ENCODE data around the gene ZNF813.

The ZNF813 gene

DNA sequence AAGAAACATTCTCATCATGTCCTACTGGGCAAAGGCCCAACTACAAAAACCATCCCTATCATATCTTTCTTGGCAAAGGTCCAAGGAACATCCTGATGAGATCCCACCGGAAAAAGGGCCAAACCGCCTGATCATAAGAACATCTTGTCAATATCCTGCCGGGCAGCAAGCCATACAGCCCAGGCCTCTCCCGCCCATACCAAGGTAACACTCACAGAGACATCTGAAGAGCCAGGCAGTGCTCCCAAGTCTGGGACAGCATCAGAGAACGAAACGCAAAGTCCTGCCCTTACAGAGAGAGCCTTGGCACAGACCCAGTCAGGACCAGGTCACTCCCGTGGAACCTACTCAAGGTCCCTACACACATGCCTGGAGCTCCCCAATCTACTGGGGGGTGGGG lies 51.9 kb downstream of the ZNF813 start:
- in situ Hi-C loops (cut with MboI; ENCODE audit: low sequenced_read_pairs) = no loop called here

DNA sequence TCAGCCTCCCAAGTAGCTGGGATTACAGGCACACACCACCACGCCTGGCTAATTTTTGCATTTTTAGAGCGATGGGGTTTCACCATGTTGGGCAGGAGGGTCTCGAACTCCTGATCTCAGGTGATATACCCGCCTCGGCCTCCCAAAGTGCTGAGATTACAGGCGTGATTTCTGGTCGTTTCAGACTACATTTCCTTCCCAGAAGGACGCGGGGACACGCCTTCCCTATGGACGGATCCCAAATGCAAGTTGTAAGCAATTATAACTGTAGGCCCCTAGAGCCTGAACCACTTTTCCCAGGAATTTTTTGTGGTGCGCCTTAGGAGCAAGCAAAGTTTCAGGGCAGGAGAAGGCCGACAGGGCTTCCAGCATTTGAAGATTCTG lies 52.6 kb downstream of the ZNF813 start:
- in situ Hi-C loops (cut with MboI; ENCODE audit: low sequenced_read_pairs) = no loop called here

DNA sequence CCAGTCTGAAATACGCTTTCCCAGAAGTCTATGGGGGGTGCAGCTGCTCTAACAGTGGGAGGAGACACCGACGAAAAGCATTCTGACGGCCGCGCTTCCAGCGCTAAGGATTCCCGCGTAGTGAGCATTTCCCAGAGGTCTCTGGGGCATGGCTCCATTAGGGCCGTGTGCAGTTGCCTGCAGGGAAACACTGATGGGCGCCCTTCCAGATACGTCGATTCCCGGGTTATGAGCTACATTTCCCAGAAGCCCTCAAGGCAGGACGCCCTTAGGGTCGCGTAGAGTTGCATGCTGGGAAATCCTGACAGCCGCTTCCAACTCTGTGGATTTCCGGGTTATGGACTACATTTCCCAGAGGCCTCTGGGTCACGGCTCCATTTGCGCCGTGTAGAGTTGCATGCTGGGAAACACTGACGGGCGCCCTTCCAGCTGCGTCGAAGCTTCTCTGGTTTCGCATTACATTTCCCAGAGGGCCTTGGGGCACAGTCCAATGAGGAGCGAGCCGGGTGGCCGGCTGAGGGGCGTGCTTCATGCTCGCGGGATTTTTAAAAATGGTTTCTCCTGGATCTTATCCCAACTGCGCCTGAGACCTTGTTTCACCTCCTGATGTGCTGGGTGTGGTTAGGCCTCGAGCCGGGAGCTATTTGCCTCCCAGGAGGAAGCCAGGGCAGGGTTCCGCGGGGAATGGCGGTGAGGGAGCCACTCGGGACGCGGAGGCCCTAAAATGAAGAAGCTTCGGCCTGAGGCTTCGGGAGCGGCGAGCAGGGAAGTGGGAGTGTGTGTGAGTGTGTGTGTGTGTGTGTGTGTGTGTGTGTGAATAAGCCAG lies 53.2 kb downstream of the ZNF813 start:
- in situ Hi-C loops (cut with MboI; ENCODE audit: low sequenced_read_pairs) = no loop called here

DNA sequence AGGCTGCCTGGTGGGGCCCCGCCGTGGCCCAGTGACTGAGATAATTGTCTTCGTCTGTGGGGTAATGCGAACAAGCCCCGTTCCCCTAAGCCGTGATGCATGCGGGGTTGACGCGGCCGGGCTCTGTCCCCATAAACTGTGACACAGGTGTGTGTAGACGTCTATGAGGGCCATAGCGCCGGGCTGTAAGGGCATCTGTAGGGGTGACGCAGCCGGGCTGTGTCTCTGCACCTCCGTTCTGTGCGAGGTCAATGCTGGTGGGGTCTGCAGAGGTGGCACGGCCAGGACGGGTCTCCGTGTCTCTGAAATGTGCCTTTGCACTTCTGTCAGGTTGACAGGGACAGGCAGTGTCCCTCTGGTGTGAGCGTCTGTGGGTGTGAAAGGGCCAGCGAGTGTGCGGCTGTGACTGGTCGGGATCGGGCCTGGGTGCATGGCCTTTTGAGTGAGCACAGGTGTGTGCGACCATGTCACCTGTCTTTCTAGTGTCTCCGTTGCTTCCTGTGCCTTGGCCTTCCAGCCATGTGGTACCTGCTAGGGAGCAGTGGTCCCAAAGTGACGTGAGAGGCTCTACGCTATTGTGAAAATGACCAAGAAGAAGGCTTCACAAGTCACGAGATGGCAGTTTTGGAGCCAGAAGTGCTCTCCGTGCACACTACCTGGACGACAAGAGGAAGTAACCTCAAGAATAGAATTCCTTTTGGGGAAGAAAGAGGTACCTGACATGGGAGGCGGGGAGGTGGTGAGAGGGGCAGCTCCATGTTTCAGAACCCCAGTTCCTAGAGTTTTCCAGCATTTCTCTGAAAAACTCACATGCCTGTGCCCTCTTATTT lies 54.1 kb downstream of the ZNF813 start:
- in situ Hi-C loops (cut with MboI; ENCODE audit: low sequenced_read_pairs) = no loop called here

DNA sequence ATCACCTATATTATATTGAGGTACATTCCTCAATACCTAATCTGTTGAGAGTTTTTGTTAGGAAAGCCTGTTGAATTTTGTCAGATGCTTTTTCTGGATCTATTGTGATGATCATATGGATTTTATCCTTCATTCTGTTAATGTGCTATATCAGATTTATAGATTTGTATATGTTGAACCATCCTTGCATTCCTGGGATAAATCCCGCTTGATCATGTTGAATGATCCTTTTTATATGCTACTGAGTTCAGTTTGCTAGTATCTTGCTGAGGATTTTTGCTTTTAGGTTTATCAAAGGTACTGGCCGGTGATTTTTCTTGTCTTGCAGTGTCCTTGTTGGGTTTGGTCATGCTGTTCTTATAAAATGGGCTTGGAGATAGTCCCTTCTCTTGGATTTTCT lies 58.4 kb downstream of the ZNF813 start:
- in situ Hi-C loops (cut with MboI; ENCODE audit: low sequenced_read_pairs) = no loop called here

DNA sequence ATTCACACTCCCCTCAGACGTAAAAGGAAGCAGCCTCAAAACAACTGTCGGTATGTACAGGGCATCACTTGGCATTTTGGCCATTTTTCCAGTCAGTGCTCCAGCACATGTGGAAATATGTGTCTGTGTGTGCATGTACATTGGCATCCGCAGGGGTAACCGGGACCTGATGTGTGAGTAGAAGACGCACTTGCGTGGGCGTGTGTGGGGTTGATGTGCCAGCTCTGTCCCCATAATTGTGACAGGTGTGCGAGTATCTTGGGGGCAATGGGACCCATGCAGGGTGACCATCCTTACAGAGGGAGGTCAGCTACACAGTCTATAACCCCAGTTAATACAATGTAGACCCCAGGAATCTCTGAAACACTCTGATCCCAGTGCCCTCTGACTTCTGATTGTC lies 63.1 kb downstream of the ZNF813 start:
- in situ Hi-C loops (cut with MboI; ENCODE audit: low sequenced_read_pairs) = no loop called here

DNA sequence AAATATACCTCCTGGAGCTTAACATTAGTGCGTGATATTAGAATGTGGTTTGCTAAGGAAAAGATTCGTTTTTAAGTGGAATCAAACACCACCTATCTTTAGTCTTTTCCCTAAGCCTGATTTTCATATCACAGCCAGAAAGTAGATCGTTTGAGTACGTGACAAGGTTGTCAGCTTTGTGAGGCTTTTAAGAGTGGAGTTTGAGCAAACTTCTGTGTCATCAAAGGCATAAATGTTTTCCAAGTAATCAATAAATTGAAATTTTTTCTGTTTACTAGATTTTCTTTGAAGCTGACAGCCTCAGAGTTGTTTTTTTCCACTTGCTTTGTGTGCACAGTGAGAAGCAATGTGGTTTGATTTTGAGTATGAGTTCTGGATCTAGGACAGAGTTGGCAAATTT lies 63.9 kb downstream of the ZNF813 start:
- in situ Hi-C loops (cut with MboI; ENCODE audit: low sequenced_read_pairs) = no loop called here

DNA sequence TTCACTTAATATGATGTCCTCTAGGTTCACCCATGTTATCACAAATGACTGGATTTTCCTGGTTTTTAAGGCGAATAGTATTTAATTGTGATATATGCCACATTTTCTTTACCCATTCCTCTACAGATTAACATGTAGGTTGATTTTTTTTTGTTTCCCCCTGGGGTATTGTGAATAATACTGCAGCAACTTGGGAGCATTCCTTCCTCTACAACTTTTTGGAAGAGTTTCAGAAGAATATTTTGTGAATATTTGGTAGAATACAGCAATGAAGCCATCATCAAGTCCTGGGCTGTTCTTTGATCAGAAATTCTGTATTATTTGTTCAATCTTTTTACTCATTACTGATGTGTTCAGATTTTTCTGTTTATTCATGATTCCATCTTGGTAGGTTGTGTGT lies 64.8 kb downstream of the ZNF813 start:
- in situ Hi-C loops (cut with MboI; ENCODE audit: low sequenced_read_pairs) = no loop called here

DNA sequence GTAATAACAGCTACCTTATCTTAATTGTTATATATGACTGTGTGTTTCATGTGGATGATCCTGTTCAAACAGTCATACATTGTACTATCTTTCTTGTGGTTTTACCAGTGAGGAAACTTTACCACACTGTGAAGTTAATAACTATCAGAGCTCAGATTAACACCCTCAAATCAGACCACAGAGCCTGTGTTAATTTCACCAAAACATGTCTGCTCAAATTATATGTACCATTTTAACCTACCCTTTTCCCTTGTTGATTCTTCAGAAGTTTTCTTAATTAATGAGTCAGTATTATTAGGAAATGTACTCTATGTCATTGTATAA lies 68.7 kb downstream of the ZNF813 start:
- in situ Hi-C loops (cut with MboI; ENCODE audit: low sequenced_read_pairs) = no loop called here

DNA sequence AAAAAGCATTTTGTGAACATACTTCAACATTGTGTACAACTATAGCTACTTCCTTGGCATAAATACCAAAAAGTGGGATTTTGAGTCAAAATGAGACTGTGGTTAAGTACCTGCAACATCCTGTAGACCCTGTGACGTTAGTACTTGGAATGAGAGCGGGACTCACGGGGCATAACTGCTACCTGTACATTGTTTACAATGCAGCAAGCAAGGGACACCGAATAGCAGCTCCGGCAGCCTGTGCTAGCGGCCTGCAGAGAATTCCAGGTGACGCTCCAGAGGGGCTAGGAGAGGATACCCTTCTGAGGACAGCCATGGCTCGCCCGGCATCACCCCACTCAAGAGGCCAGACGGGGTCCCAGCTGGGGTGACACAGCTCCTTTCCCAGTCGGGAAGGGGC lies 69.6 kb downstream of the ZNF813 start:
- in situ Hi-C loops (cut with MboI; ENCODE audit: low sequenced_read_pairs) = no loop called here

DNA sequence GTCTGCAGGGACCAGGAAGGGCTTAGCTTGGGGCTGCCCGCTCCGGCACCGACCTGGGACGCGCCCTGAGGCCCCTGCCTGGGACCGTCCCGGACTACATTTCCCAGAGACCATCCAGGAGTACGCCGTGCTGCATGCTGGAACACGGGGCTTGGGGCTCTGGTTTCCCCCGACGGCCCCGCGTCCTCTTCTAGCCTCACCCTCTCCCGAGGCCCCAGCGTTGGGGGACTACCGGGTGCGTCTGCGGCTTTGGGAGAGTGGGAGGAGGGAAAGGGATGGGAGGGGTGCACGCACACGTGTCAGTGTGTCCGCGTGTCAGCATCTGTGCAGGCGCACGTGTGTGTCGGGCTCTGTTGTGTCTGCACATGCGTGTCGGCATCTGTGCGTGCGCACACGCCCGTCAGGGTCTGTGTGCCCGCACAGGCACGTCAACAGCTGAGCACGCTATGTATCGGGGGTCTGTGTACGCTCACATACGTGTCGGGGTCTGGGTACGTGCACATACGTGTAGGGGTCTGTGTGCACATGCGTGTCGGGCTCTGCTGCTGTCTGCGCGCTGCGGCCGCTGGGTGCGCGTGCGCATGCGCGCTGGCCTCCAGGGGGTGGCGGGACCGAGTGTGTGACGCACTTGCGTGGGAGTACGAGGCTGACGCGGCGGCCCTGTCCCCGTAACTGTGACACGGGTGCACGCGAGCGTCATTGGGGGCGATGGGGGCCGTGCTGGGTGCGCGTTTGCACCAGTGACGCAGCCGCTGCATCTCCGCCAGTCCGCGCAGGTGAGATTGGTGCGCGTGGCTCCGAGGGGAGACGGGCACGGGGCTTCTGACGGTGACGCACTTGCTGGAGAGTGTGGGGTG lies 70.2 kb downstream of the ZNF813 start, which contains the start of gene ZNF331:
ZNF331 (plus strand) TSS at position 625 of the 857 bp plus-strand sequence. CDS start 31,232 bp downstream, outside the sequence.
- in situ Hi-C loops (cut with MboI; ENCODE audit: low sequenced_read_pairs) = no loop called here

DNA sequence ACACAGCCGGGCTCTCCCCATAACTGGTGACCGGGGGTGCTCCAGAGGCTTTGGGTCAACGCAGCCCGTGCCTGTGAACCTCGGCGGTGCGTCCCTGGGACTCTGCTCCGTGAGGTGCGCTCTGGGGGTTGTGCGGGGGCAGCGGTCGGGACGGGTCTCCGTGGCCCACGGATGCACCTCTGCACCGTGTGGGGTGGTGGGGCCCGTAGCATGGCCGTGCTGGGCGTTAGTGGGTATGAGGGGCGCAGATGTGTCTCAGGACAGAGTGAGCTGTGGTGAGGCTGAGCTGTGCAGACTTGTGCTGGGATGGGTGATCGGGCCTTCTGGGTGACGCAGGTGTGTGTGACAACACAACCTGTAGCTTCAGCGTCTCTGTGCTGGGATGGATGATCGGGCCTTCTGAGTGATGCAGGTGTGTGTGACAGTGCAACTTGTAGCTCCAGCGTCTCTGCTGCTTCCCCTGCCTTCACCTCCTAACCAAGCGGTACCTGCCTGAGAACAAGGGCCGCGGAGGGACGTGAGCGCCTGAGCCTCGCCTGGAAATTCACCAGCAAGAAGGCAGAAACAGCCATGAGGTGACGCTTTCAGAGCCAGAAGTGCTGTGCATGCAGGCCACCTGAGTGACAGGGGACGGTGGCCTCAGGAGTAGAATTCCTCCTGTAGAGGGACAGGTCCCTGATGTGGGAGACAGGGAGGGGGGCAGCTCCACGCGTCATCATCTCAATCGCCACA lies 71.0 kb downstream of the ZNF813 start:
- in situ Hi-C loops (cut with MboI; ENCODE audit: low sequenced_read_pairs) = no loop called here

DNA sequence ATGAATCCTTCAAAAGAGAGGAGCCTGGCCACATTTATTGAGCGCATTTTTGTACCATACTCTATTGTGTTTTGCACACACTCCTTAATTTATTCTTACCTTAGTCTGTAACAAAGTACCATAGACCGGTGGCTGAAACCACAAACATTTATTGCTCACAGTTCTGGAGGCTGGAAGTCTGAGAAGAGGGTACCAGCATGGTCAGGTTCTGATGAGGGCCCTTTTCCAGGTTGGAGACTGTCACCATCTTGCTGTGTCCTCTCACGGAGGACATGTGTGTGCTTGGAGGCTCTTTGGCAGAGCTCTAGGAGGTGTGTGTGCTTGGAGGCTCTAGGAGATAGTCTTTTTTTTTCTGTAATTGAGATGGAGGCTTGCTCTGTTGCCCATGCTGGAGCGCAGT lies 72.6 kb downstream of the ZNF813 start:
- in situ Hi-C loops (cut with MboI; ENCODE audit: low sequenced_read_pairs) = no loop called here

DNA sequence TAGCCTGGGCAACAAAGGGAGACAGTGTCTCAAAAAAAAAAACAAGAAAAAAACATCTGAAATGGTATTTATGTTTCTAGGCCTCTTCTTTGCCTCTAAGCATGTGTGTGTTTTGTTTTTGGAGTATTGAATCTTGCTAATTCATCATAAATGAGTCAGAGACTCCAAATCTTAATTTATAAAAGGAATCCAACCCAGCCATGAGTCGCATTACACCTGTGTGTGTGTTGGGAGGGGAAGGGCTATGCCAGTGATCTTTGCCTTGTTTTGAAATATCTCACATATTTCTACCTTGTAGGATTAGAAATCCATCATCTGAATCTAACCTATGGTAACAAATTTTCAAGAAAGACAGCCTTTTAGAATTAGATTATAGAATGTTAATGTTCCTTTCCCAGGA lies 74.4 kb downstream of the ZNF813 start:
- in situ Hi-C loops (cut with MboI; ENCODE audit: low sequenced_read_pairs) = no loop called here

DNA sequence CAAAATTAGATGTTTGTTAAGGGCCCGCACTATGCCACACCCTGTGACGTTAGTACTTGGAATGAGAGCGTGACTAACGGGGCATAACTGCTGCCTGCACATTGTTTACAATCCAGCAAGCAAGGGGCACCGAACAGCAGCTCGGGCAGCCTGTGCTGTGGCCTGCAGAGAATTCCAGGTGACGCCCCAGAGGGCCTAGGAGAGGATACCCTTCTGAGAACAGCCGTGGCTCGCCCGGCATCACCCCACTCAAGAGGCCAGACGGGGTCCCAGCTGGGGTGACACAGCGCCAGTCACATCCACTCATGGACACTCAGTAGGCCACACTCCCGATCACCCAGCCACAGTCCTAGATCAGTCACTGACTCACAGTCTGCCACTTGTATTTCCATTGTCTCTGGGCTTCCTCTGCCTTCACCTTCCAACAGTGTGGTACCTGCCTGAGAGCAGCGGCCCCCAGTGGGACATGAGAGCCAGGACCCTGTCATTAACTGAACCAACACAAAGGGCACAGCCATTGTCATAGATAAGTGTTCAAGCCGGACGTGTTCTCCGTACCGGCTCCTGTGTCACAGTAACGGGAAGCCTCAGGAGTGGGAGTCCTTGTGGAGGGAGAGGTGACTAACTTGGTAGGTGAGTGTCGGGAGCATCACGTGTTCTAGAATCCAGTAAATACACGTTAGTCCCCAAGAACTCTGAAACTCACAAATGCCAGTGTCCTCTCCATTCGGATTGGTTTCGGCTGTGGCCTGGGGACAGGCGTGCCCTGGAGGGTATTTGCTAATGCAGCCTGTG lies 77.9 kb downstream of the ZNF813 start:
- in situ Hi-C loops (cut with MboI; ENCODE audit: low sequenced_read_pairs) = no loop called here

Measured in hTERT RPE-1 (cell line).